GM18867 (cell line): ENCODE measurements around the gene TXLNB.
"Not testable (repeated sequence)": the region's sequence is repeated elsewhere in the genome, so short reads cannot be mapped to it uniquely, and the experiment has no call there.

Source experiments
- ATAC-seq: cut with Tn5 transposase; IDR thresholded peaks from one replicate; pipeline ENCODE4 v1.9.1; 2021; ENCODE audit warnings: mild to moderate bottlenecking, moderate library complexity; ENCODE audit not compliant: unreplicated experiment

The TXLNB gene

DNA sequence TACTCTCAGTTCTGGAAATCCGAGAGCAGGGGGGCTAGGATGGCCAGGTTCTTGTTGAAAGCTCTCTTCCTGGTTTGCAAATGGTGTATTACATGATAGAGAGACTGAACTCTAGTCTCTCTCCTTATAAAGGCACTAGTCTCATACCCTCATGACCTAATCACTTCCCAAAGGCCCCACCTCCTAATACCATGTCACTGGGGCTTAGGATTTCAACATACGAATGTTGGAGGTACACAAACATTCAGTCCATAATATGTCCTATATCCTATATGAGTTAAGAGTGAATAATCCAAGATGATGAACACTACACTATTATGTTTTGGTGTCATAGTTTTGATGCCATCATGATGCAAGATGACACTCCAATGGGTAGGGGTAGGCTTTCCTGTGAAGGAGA, 20.0 kb upstream of the TXLNB start:
- no peak for ATAC-seq

DNA sequence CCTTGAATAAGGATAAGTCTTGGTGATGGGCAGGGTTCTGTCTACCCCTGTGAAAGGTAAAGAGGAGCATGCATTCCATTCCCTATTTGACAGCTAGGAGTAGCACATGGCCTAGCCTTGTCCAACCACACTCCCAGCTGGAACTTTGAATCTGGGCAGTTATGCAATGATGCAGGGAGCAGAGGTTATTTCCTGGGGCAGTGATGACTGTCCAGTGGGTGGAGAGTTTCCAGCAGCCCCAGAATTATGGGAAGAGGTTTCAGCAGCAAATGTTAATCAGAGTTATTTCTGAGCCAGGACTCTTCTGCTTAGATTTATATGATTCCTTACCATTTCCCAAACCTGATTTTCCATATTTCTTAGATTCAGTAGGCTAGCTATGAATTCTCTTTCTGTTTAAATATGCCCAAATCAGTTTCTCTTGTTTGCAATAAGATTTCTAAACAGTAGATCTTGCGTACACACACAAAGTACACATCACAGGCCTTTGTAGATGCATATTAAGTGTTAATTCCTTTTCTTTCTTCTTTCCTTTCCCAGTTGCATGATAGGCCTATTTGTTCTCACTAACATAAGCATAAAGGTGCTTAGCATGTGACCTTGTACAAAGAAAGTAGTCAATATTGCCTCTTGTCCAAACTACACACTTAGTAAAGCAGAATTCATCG, 17.3 kb upstream of the TXLNB start:
- ATAC-seq: no peak

DNA sequence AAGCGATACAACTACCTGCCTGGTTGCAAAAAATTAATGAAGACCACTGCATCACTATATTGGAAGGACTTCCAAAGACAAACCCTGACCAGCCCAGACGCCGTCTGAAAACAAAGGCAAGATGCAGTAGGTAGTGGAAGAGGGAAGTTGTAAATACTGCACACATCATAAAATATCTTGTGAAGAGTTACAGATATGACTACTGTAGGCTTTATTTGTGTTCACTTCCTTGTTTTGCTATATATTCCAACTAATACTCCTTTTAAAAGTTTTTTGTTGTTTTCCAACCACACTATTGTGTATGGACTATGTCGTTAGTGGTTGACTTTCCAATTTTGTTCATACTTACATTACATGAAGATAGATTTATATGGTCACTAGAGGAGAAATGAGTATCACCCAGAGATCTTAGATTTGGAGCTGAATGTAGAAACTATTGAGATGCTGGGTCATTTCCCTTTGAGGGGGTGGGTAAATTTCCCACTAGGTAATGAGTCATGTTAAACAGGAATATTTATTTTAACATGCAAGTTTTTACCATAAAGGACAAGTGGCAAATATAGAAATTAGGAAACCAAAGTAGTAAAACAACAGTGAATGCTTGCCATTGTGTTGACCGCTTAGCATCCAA, 16.6 kb upstream of the TXLNB start:
- ATAC-seq: peak; percentile 70

DNA sequence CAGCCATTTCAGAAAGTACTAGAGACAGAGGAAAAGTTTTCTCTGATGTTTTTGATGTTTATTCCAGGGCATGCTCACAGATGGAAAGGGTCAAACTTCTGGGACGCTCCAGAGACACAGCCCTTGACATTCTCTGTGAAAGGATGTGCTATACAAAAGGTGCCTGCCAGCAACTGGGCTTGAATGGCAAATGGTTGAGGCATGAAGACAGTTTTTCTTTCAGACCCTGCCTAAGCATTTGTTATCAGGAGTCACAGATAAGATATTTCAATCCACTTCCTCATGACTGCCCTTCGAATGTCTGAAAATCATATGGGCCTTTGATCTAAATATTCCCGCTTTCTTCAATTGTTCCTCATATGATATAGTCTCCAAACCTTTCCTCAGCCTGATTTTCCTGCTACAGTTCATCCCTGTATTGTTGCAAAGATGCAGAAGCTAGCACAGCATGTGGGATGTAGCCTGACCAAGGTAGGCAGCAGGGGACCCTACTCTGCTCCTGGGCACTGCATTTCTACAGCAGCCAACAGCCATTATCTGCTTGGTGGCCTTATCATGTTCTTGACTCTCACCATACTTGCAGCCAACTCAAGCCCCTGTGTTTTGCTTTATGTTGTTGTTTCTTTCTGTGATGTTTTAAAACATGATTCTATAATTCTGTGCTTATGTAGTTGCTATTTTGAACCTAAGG, 14.6 kb upstream of the TXLNB start:
- no peak for ATAC-seq

DNA sequence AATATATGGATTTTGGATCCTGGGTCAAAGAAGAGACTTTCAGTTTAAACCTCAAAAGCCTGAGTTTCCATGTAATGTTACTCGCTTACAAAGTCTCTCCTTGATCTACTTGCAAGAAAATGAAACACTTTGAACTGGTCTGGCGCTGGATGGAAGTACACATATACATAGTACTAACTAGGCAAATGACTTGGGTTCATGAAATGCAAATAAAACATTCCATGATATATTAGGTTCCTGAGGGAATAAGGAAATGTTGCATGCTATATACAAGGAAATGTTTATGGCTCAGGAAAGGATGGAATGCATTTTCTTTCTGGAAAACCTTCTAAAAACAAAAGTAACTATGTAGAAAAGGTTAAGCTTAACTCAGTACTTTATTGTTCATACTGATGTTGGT, 11.4 kb upstream of the TXLNB start:
- no peak for ATAC-seq

DNA sequence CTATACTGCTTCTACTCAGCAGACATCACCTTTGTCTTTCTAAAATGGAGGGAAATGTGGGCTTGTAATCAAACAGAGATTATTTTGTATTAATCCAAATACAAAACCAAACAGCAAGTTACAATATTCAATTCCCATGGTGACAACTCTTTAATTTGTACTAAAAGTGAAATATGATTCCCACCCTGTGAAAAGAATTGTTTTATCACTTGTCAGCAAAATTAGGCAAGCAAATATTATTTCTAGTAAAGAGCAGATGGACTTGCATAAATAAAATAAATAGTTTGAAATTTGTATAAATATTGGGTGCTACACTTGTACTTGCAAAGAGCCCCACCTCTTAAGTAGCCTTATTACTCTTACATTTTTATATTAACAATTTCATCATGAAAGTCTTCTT, 6.1 kb upstream of the TXLNB start:
- no peak for ATAC-seq

DNA sequence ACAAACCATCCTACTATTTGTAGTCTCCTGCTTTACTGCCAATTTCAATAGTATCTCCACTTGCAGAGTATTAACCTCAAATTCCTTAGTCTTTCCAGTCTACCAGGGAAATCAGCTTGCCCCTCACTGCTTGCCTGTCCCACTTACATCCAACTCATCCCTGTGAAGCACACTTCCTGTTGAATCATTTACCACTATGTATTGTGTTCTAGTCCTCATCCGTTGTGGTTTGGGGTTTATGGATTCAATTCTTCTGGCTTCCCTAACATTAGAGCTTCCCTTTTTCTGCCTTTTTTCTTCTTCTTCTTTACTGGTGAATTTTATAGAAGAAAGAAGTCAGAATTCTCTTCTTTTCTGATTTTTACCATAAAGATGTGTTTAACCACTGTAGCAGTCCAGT, 5.1 kb upstream of the TXLNB start:
- no peak for ATAC-seq

DNA sequence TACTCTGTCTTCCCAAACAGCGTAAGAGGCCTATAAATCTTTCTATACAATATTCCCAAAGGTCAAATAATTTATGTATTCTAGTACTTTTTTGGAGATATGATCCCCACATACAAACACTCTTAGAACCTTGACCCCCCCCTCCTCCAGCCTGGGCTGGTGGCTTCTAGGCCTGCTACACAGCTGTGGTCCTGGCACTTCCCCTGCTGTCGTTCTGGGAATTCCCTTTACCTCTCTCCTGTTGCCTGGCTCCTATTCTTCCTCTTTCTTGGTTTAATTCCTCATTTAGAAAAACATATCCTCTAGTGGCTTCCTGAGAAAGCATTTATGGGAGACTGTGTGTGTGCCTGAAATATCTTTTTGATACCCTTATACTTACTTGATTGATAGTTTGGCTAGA, 4.1 kb upstream of the TXLNB start:
- ATAC-seq: no peak

DNA sequence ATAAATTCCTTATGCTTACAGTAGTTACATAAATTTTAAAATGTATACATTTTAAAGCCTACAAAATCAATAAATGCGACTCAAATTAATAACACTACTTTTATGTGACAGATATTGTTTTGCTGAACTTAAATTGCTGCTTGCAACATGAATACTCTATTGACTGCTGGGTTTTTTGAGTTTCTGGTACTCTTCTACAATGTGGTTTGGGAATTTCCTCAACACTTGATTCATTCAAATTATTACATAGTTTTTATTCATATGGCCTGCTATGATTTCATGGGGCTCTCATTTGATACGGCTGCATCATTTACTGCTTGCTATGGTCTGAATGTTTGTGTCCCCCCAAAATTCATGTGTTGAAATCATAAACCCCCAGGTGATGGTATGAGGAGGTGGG, 2.3 kb upstream of the TXLNB start:
- no peak for ATAC-seq

DNA sequence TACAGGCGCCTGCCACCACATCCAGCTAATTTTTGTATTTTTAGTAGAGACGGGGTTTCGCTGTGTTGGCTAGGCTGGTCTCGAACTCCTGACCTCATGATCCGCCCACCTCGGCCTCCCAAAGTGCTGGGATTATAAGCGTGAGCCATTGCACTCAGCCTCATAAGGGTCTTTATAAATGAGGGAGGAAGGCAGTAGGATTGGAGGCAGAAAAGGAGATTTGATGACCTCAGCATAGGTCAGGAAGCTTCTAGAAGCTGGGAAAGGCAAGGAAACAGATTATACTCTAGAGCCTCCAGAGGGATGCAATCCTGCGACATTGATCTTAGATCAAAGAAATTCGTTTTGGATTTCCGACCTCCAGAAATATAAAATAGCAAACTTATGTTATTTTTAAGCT, 1.4 kb upstream of the TXLNB start:
- not testable (repeated sequence) for ATAC-seq

DNA sequence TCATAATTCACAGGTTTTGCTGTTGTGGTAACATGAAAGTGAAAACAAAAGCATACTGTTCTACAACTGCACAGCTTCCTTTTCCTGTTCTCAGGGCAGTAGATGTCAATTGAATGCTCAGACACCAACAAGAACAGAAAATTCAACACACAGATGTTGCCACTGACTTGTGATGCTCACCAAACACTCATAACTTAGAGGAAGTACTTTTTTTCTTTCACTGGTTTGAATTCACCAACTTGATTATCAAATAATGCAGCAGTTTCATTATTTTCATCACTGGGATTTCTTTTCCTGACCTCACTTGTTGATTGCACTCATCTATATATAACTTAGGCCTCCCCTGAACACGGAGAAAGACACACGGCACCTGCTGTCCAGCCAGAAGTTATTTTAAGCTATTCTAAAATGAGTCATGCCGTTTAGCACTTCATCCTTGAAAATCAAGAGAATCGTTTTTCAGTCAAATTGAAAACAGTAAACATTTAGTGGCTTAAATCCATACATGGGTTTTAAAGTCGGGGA, 949 bp downstream of the TXLNB start:
- peak; percentile 87 for ATAC-seq

DNA sequence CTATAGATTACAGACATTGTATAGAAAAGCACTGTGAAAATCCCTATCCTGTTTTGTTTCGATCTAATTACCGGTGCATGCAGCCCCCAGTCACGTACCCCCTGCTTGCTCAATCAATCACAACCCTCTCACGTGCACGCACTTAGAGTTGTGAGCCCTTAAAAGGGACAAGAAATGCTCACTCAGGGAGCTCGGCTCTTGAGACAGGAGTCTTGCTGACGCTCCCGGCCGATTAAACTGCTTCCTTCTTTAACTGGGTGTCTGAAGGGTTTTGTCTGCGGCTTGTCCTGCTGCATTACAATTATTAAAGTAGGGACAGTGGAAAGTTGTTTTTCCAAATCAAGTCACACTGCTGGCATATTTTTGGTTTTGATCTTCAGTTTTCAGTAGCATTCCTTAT, 2.6 kb downstream of the TXLNB start:
- ATAC-seq: no peak

DNA sequence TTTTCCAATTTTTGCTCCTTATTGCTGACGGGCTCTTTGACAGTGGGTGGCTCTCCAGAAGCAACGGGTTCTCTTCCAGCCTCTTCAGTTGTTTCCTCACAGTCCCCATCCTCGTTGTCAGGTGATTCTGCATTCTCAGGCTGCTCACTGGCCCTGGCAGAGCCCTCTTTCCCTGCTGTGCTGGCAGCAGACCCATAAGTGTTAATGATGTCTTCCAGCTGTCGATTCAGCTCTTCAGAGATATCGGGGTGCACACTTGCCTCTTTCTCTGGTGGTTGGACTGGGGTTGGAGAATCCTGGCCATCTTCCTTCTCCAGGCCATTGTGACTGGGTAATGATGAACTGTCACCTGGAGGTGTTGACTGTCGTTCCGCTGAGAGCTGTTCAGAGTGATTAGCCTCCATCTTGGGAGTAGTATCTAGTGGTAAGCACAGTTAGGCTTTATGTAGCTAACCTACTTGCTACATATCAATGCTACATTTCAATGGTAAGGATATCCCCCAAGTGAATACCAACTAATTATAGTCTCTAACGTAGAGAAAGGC, 3.2 kb downstream of the TXLNB start:
- ATAC-seq: no peak

DNA sequence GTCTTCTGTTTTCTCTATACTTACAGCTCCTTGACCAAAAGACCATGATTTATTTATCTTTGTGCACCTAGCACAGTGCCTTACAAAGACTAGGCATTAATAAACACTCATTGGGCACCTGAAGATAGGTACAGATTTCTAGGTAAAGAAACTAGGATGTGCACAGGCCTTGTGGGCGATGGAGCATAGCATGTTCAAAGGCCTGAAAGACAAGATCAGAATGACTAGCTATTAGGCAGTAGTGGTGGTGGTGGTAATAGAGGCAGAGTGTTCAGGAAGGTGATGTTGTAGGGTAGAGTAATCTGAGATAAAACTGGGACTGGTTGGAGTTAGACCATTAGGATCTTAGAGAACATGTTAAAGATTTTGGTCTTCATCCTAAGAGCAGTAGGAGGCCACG, 3.9 kb downstream of the TXLNB start:
- ATAC-seq: no peak

DNA sequence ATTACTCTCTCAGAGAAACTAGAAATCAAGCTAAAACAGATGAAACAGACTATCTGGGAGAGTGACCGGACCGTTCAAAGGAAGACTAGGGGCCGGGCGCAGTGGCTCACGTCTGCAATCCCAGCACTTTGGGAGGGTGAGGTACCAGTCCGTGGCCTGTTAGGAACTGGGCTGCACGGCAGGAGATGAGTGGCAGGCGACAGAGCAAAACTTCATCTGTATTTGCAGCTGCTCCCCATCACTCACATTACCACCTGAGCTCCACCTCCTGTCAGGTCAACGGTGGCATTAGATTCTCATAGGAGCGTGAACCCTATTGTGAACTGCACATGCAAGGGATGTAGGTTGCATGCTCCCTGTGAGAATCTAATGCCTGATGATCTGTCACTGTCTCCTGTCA, 5.4 kb downstream of the TXLNB start:
- ATAC-seq: not testable (repeated sequence)

DNA sequence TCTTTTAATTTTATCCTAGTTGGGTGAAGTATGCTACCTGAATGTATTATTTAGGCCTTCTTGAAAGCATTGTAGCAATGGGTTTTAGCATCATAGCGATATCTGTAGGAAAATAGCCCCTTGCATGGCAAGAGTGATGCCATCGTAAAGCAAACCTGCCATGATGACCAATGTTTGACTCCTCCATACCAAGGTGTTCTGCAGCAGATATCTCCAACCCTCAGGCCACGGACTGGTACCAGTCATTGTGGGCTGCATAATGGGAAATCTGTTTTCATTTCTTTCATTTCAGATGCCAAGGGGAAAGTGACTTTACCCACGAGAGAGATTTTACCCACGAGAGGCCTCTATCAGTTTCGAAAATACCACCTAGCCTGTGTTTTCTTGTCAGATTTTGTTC, 6.2 kb downstream of the TXLNB start:
- no peak for ATAC-seq

DNA sequence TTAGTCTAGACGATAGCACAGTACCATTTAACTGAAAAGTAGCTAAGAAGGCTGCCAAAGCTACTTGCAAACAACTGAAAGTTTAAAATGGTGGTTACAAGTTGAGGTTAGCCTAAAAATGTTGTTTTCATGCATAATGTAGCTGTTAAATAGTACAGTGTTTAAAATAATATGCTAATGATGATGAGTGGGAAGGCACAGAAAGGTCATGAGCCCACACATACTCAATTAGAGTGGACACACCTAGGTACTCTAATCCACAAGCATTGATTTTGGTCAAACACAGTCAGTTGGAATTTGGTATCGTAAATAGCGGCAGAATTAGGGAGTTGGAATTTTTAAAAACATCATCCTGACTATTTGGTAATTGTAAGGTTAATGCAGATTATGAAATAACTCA, 7.0 kb downstream of the TXLNB start:
- ATAC-seq: no peak

DNA sequence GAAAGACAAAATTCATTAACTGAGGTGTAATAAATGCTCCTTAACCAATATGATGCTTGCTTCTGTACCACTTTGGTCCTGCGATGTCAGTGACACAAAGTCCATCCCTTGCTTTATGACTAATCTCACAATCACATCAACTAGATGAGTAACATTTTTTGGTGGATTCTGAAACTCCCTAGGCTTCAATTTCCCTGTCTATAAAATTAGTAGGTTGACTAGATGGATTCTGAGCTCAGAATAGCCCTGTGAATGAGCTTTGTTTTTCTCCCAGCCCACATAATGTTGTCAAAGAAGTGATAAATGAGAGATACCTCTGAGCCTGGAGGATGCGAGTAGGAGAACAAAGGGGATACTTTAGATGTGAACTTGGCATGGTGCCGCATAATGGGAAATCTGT, 9.1 kb downstream of the TXLNB start:
- no peak for ATAC-seq

DNA sequence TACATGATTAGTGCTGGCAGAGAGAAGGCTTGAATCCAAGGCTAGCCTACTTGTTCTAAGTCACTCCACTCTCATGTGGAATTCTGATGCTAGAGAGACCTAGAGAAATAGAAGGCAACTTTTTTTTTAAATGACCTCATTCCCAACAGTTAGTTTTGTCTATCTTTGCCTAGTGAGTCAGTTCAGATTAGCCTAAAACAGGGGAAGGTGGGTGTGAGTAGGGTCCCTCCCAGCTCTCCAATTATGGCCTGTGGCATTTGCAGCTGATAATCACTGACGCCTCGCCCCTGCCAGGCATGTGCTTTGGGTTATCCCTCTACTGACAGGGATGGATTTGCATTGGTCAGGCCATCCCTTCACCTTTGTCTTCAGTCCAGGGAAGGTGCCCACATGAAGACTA, 13.6 kb downstream of the TXLNB start:
- ATAC-seq: no peak

DNA sequence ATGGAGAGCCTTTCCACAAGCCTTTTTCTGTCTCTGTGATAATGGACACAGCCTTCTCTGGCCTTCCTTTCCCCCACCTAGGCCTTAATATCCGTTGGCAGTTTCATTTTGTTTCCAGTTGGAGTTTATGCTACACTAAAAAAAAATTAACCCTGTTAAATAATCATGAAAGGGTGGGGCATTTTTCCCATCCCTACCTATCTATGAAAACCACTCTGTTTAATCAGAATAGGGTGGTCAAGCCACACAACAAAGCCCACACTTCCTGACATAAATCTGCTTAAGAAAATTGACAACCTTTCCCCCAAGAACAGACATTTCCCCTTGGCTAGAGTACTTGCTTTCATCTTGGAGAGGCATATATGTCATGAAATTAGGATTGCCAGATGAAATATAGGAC, 14.2 kb downstream of the TXLNB start:
- no peak for ATAC-seq

DNA sequence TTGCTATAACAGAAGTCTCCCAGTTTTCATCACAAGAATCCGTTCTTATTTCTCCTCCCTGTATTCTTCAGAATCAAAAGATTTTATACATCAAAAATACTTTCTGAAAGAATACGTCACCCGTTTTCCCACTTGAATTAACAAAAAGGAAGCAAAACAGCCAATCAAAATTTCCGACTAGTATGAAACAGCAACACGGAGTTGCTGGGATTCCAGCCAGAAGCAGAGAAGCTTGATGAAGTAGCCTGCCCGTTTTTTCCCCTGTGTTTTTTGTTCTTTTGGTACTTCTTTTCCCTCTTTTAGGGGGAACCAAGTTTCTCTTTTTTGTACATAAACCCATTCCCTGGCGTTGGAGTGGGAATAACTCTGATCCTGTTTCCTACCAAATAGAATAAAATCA, 14.6 kb downstream of the TXLNB start:
- no peak for ATAC-seq
